ENCODE measurements around the gene PRRC1.
"Not testable (repeated sequence)": the region's sequence is repeated elsewhere in the genome, so short reads cannot be mapped to it uniquely, and the experiment has no call there.

Gene PRRC1

DNA sequence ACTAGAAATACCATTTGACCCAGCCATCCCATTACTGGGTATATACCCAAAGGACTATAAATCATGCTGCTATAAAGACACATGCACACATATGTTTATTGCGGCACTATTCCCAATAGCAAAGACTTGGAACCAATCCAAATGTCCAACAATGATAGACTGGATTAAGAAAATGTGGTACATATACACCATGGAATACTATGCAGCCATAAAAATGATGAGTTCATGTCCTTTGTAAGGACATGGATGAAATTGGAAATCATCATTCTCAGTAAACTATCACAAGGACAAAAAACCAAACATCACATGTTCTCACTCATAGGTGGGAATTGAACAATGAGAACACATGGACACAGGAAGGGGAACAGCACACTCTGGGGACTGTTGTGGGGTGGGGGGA is 27.8 kb downstream of the PRRC1 start:
- DNase-seq (ENCODE audit: low read depth) = not testable (repeated sequence)

DNA sequence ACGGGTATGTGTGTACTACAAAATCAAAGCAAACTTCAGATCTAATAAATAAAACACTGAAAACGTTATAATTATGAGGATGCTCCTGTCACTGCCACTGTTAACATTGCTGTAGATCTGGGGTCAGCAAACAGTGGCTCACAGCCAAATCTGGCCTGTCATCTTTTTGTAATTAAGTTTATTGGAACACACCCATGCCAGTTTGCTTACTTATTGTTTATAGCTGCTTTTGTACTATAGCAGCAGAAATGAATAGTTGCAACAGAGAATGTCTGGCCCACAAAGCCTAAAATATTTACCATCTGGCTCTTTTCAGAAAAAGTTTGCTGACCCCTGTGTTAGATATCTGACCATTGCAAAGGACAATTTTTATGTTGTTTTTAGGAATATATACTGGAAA is 32.1 kb downstream of the PRRC1 start:
- peak; percentile 9 for DNase-seq (ENCODE audit: low read depth)

DNA sequence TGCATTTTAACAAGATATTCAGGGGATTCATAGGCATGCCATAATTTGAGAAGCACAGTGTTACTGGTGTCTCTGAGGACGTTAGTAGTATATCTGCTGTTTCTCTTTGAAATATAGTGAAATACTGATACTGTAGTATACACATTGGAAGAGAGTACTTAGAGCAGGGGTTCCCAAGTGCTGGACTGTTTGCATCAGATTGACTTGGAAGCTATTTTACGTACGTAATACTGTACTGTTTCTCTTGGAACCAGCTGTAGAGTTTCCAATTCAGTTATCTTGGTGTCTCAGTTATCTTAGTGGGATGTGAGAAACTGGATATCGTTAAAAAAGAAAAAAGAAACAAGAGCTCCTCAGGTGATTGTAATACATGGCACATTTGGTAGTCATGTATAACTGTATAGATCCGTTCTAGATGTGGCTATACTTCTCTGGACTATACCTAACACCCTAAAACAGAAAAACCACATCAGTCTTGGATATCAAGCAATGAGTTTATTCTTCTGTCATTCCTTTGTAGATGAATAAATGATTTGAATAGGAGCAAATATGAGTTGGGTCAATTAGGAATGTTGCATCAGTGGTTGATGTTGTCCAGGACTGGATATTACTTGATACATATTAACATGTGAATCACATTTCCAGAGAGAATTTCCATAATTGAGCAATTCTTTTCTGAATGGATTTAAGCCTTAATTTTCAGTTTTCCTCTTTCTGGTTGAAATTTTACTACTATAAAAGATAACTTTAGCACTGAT is 33.4 kb downstream of the PRRC1 start:
- DNase-seq (ENCODE audit: low read depth) = no peak

DNA sequence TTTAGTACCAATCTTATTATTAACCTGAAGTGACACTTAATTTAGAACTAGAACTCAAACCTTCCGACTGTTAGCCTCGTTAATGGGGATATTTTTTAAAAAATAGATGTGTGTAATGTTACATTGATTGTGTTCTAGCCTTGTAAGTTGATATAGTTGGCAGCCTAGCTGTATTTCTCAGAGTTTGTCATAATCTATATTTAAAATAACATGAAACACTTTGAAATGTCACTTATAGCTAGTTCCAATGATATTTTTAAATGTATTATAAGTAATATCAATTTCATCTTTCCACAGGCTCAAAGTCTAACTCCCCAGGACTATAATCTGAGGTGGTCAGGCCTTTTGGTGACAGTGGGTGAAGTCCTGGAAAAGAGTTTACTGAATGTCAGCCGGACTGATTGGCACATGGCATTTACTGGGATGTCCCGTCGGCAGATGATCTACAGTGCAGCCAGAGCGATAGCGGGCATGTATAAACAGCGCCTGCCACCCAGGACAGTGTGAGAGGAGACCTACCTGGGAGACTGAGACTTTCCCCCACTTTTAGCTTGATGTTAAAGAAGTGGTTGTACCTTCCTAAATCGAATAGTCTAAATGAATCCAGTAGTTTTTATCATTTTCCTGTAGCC is 34.1 kb downstream of the PRRC1 start:
- DNase-seq (ENCODE audit: low read depth) = no peak

- DNase-seq (ENCODE audit: low read depth) = no peak
These were observed 38.4 kb downstream of the PRRC1 start for GRCh38 chr5:127555826-127556225.

DNA sequence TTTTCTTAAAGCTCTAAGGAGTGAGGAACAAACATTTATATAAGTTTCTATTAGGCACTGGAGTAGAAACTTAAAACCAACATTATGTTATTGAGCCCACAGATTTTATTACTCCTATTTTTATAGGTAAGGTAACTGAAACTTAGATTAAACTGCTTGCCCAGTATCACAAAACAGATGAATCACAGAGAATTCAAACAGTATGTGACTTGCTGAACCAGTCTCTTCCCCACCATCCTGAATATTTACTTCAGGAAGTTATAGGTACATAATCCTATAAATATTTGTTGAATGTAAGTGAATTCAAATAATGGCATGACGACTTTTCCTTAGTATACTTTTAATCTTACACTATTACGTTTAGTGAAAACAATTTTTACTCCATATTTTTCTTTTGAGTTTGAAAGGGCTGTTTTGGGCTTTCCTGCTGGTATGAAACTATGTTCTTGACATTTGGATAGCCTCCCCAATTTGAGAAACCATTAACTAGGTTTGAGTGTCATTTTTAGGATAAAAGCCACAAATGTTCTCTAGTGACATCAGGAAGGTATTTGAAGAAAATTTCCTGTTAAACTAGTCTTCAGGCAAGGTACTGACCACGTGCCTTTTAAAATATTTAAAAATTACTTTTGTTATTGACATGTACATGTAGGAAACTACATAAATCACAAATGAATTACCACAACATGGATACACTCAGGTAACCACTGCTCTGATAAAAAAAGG is 39.3 kb downstream of the PRRC1 start:
- no peak for DNase-seq (ENCODE audit: low read depth)

DNA sequence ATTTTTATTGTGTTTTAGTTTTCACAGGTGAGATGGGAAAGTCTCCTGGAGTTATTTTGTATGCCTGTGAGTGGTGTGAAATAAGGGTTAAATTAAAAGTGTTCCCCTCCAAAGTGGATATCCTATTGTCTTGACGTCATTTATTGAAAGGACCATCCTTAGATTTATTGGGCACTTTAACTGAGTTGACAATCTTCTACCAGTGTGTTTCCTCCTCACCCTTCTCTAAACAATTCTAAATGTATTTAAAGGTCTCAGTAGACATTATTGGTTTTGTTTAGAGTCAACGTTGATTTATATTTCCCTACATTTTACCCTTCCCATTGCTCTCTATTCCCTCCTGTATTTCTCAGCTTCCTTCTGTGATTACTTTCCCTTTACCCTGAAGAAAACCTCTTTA is 40.8 kb downstream of the PRRC1 start:
- DNase-seq (ENCODE audit: low read depth) = no peak

DNA sequence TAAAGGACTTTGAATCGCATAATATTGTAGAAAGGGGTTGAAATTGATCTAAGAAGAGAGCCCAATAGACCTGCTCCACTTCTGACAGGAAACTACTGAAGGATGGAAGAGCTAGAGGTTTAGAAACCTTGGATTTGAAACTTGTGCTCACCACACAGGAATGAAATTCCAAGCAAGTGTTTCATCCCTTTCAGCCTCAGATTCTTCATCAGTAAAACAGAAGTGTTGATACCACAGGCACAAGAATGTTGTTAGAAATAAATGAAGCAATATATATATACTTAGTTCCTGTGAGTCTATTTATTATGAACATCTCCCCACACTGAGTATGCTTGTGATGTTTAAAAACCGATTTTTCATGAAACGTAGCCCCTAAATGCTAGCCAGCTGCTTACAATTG is 43.8 kb downstream of the PRRC1 start:
- peak; percentile 84 for DNase-seq (ENCODE audit: low read depth)

GRCh38 chr5:127562252-127562651 is 44.8 kb downstream of the PRRC1 start:
- peak; percentile 22 for DNase-seq (ENCODE audit: low read depth)

GRCh38 chr5:127563136-127563535 is 45.7 kb downstream of the PRRC1 start:
- peak; percentile 23 for DNase-seq (ENCODE audit: low read depth)

DNA sequence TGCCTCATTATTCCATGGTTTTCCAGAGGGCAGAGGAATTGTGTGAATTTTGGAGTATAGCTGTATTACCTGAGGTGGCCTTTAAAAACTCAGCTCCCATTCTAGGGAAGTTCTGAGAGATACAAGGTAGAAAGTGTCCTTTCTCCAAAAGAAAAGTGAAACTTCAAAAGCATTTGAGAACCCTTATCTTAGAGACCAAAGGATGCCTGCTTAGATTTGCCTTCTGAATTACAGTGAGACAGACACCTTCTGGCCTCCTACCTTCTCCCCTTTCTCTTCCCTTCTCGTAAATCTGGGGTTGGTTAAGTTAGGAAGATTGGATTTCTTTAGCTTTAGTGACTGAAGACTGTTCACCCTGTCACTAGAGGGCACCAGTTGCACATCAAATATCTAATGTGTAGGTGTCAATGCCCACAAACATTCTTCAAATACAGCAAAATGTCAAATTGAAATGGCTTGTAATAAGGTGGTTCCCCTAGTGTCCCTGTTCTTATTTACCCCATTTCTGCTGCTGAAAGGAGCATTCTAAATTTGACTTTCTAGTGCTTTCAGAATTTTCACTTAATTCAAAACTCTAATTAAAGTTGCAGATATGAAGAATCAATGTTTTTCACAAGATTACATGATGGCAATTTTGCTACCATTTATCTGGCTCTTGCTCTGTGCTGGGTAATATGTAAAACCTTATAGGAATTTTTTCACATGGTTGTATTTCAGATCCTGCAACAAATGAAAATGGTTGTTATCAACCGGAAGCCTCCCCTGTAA is 46.7 kb downstream of the PRRC1 start:
- DNase-seq (ENCODE audit: low read depth) = peak; percentile 65

DNA sequence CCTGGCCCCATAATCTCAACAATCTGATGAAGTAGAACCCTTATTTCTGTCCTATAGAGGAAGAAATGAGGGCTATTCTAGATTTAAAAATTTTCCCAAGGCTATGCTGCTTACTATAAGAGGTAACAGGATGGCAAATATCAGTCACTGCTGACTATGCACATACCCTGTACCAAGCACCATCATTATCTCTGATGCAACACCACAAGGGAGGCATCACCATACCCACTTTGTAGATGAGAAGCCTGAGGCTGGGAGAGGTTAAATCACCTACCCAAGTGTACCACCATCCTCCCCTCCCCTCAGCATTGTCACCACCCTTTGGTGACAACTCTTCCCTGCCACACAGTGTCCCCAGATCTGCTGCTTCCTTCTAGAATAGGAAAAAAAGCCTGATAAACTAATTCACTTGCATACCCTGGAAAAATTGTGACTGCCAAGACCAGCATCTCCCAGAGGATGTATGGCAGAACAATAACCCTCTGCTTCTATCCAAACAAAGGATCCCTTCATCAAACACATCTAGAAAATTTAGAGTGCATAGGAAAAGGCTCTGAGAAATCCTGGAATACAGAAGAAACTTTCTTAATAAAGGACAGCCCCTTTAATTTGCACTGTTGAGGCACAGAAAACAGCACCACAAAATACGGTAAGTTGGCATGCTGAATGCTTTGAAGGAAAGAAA is 48.3 kb downstream of the PRRC1 start:
- no peak for DNase-seq (ENCODE audit: low read depth)

DNA sequence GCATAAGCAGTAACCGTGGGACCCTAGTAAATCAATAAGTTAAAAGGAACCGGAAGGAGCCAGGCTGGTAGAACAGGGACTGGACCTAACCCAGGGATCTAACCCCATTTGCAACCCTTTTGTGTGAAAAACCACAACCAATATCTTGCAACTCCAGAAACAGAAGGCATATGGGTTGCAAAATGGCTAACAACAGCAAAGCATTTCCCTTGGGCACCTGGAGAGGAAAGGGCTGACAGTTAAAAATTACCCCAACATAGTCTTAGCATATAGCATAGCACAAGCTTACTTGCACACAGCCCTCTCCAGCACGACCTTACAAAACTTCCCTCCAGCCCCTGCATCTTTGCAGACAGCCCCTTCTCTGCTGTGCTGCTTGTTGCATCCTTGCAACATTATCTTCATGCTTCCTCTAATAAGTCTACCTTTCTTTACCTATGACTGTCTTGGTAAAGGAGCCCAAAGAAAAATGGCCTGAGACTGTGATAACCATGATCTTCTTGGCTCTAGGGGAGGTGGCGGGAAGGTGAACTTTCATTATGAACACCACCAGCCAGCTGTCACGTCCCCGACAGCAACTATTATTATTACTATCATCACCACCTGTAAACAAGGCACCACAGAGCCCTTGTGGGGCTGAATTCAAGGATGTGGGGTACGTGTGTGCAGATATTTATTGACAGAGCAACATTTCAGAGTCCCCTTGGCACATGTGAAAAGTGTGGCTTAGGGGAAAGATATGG is 49.8 kb downstream of the PRRC1 start:
- no peak for DNase-seq (ENCODE audit: low read depth)

- DNase-seq (ENCODE audit: low read depth) = no peak
These were observed 50.7 kb downstream of the PRRC1 start for GRCh38 chr5:127568166-127568565.

- DNase-seq (ENCODE audit: low read depth) = not testable (repeated sequence)
These were observed 52.0 kb downstream of the PRRC1 start for GRCh38 chr5:127569471-127569870.

- DNase-seq (ENCODE audit: low read depth) = no peak
These were observed 54.1 kb downstream of the PRRC1 start for GRCh38 chr5:127571314-127572131.

GRCh38 chr5:127572930-127573329 is 55.5 kb downstream of the PRRC1 start:
- peak; percentile 7 for DNase-seq (ENCODE audit: low read depth)

DNA sequence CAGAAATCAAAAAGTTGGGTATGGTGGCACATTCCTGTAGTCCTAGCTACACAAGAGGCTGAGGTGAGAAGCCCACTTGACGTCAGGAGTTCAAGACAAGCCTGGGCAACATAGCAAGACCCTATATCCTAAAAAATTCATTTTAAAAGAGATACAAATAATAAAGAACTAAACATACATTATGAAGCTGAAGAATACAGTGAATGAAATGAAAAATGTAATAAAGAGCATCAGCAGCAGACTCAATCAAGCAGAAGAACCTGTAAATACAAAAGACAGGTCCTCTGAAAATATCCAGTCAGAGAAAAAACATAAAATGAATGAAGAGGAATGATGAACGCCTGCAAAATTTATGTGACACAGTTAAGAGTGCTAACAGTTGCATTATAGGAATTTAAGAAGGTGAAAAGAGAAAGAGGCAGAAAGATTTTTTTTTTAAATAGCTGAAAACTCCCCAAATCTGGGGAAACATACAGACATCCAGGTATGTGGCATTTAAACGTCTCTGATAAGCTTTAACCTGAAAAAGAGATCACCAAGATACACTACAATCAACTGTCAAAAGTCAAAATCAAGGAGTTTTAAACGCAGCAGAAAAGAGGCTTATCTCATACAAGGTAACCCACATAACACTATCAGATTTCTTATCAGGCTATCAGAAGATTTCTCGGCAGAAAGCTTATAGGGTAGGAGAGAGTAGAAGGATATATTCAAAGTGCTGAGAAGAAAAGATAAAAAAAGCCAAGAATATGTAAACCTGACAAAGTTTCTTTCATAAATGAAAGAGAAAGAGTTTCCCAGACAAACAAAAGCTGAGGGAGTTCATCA is 57.6 kb downstream of the PRRC1 start:
- no peak for DNase-seq (ENCODE audit: low read depth)

GRCh38 chr5:127577458-127577857 is 60.0 kb downstream of the PRRC1 start:
- peak; percentile 3 for DNase-seq (ENCODE audit: low read depth)
